Measurements from ENCODE around the gene FBLN5.
"Not testable (repeated sequence)": the region's sequence is repeated elsewhere in the genome, so short reads cannot be mapped to it uniquely, and the experiment has no call there.

Gene FBLN5

DNA sequence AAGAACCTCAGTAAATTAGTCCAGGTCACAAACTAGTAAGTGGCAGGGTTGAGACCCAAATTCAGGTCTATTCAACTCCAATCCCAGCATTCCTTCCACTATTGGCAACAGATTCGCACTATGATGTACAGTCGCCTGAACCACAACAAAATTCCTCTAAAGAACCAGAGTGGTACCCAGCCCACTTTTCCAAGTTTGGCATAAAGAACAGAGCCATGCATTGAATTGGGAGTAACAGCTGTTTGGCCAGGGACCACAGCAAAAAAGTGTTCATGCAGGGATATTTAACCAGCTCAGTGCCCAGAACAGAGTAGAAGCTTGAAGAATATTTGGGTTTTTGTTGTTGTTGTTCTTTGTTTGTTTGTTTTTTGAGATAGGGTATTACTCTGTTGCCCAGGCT is 89.9 kb downstream of the FBLN5 start:
- no peak for DNase-seq

DNA sequence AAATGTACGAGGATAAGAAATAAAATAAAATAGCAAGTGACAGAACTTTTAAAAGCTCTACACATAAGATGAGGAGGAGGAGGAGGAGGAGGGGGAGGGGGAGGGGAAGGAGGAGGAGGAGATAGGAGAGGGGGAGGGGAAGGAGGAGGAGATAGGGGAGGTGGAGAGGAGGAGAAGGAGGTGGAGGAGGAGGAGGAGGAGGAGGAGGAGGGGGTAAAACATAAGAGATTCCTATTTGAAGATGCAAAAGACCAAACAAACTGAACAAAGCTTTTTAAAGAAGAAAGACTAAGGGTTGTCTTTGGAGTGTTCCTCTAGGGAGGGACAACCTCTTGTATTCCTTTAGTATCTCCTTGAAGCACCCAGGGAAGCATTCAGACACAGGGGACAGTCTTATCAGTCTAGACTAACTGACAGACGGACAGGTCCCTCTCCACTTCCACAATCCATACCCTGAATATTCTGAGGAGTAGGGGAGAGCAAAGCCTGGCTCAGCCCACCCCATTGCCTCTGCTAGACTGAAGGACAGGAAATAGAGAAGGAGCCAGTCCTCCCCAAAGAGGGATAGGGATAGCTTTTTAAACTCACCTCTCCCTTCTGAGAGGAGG is 93.1 kb downstream of the FBLN5 start:
- no peak for DNase-seq

DNA sequence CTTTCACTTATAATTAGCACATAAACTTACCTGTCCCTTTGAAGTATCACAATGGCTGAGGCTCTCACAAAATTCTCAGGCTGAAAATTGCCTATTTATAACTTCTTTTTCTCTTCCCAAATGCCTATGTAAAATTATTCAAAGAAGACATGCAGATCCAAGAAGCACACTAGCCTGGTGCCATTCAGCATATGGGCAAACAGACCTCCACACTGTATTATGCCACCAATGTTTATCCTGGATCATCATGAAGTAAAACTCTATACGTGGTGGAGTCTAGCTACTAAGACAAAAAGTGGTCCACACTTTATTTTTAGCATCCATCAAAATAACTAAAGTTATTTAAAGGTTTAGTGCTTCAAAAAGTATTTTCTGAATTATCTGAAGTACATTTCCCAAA is 95.9 kb downstream of the FBLN5 start:
- DNase-seq, result no peak

DNA sequence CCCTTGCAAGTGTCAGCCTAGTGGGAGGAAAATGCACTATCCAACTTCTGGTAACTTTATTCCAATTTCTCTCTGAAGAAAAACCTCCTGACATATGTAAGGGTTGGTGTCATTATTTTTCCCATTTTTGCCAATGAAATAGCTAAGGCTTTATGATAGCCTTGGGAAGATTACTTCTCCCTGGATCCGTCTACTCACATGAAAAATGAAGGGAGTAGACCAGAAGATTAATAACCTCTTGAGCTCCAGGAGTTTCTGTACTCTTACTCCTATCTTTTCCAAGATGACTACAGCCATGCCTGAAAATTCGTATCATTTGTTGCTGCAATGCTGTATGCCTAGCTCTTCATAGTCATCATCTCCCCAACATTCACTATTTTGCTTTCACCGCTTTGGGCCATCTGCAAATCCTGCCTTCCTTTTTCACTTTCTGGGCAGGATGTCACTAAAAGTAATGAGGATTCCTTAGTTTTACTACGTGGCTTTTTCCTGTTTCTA is 98.9 kb downstream of the FBLN5 start:
- no peak for DNase-seq

DNA sequence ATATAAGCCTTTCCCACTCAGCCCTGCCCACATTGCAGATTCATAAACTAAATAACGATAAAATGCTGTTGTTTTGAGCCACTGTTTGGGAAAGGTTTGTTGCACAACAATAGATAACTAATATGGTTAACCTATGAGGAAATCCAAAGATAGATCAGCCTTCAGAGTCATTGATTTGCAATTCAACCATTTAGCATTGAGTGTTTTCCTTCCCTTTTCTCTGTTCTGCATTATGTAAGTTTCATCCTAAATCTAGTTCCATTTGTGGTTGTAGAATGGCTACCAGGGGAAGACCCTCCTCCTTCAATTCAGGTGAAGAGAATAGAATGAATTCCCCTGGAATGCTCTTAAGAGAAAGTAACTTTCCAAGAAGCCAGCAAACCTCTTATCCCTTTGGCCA is 99.8 kb downstream of the FBLN5 start:
- no peak for DNase-seq

DNA sequence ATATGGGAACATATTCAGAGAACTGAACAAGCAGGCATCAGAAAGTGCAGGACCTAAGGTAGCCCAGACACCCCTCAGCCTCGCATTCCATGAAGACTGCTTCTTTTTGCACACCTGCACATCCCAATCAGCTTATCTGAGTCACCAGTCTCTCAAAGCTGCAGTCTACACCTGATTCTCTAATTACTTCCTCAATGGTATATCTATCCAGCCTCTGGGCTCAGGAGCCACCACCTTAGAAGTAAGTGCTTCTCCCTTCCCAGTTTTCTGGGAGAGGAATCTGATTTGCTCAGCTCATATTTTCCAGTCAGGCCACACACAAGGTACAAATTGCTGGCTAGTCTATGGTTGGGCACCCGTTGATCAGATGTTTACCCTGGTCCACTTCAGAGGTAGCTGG is 101.8 kb downstream of the FBLN5 start:
- DNase-seq, result no peak

DNA sequence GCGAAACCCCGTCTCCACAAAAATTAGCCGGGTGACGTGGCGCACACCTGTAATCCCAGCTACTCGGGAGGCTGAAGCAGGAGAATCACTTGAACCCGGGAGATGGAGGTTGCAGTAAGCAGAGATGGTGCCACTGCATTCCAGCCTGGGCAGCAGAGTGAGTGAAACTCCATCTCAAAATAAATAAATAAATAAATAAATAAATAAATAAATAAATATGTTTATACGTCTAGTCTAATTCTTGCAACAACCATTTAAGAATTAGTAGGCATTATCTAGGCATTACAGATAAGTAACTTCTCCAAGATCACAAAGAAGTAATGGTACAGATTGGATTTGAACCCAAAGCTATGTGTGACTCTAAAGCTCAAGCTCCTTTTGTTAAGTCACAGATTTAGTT is 102.4 kb downstream of the FBLN5 start:
- DNase-seq, result not testable (repeated sequence)

DNA sequence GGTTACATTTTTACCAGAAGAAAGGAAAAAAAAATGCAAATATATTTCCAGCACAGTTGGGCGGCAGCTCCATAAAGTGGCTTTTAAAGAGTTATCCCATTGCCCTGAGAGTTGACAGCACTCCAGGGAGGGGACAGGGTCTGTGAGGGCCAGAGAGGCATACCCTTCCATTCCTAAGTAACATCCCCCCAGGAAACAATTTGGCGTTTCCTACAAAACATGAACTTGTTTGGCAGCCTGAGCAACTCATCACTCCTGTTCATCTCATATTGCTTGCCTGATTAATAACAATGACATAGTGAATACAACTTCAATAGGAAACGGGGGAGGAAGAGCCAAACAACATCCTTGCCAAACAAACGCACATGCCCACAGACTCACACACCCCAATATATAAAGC is 103.5 kb downstream of the FBLN5 start:
- DNase-seq, result no peak

DNA sequence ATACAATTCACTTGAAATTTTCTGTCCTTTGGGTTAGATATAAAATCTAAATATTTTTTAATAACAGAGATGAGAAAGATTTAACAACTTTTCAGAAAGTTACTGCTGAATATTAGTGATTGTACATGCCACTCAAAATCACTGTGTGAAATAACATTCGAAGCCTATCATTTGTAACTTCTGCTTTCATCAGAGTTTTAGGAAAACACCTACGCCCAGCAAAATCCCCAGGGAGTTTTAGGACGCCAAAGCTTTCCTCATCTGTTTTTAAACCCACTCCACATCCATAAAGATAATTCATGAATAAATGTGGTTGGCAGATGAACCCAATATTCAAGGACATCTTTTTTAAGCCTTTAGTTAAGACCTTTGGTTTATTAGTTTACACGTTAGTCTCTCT is 104.1 kb downstream of the FBLN5 start:
- no peak for DNase-seq

DNA sequence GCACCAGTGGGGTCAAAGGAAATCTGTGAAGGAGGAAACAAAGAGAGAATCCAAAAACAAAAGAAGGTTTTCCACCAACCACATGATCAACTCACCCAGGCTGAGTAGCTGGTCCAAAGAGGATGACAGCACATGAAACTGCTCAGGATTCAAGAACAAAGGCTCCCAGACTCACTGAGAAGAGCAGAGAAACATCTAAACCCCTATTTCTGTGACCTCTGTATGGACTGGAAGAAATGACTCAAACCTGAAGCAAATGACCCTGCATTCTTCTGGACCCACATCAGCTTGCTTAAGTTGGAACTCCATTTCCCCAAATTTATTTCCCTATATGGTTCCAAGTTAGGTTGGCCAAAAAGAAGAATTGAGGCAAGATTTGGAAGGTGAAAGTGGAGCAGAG is 106.4 kb downstream of the FBLN5 start:
- DNase-seq, result no peak

DNA sequence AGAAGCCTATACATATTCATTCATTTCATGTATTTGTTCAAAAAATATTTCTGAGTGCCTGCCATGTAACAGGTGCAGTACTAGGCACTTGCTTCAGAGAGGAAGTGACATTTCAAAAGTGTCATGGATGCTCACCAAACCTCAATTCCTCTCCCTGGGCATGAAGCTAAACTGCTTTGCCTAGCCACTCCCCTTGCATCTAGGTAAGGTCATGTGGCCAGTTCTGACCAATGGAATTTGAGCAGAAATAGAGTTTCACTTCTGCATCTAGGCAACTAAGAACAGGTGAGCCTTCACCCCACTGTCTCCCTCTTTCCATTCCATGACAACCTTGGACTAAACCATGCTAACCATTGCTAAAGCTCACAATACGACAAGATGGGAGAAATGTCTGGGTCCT is 107.7 kb downstream of the FBLN5 start:
- no peak for DNase-seq

DNA sequence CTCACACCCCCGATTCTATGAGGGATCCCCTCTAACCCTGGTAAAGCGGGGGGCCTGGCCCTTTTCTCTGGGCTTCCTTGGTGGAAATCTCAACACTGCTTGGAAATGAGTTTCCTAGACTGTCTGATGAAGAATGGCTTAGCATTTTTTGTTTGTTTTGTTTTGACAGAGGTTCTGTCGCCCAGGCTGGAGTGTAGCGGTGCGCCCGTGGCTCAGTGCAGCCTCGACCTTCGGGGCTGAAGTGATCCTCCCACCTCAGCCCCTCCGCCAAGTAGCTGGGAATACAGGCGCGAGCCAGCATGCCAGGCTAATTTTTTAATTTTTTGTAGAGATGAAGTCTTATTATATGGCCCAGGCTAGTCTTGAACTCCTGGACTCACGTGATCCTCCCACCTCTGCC is 110.4 kb downstream of the FBLN5 start:
- DNase-seq, result no peak

DNA sequence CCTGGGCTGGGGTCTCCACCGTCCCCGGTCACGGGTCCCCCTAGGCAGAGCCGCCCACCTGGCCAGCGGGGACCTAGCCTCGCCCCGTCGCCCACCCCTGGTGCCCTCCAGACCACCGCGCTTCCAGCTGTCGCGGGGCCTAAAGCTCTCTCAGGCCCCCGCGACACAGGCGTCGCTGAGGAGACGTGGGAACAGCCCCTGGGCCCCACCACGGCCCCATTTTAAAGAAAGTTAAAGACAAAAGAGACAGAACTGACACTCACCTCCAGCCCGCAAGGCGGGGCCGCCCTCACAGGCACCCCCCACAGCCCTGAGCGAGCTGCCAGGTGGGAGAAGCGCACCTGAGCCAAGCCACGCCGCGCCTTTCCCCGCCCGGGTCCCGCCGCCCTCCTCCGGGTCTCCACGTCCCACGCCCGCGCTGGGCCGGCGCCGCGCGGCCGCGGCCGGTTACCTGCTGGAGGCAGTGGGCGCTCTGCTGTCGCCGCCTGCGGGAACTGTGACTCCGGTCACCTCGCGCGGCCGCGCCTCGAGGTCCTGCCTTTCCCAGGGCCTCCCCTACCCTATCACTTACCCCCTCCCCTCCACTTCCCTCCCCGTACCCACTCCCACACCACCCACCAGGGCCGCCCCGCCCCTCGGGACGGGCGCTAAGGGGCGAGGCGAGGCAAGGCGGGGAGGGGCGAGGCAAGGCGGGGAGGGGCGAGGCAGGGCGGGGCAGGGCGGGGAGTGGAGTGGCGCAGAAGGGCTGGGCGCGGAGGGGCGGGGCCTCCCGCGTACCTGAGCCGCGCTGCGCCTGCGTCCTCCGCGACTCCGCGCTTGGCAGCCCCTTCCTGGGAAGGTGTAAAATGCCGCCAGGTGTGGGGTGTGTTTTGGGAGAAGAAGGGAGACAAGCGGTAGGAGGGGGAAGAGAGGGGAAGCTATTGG is 111.3 kb downstream of the FBLN5 start:
- peak; percentile 70 for DNase-seq

DNA sequence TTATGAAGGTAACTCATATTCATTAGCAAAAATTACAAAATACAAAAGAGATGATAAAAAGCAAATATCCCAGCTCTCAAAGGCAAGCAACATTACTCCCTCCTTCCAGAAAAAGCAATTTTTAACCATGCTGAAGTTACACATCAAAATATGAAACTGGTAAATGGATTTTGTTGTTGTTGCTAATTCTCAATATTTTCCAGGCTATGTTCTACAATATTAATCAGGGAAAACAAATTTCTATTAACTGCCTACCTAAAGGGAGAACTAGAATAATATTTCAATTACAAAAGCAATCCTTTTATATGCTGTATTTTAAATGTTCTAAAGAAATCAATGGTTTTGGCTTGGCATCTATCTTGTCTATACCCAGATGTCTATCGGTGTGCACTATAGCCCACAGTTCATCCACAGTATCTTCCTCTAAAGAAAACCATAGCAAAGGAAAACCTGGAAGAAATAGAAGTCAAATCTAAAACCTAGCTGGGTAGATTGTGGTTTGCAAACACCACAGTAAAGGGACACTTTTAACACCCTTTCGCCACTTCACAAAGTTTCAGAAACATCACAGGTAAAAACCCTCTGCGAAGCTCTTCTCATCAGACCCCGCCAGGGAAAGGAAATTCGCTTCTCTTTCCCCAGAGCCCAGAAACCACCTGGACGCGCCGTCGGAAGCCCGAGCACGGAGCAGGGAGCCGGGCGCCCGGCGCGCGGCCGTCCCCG is 112.1 kb downstream of the FBLN5 start:
- DNase-seq, result peak; percentile 21

DNA sequence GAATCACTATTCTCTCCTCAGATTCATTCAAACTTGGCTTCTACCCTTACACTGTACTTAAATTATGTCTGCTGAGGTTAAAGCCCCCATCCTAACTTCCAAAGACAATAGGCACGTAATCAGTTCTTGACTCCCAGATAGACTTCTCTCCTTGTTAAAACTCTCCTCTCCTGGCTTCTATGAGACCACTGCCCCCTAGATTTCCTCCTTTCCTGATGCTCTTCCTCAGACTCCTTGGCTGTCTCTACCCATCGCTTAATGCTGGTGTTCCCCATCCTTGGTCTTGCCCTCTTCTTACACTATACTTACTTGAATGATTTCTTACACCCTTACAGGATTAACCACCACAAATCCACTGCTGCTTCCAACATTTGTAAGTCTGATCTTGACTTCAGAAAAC is 112.9 kb downstream of the FBLN5 start:
- no peak for DNase-seq

DNA sequence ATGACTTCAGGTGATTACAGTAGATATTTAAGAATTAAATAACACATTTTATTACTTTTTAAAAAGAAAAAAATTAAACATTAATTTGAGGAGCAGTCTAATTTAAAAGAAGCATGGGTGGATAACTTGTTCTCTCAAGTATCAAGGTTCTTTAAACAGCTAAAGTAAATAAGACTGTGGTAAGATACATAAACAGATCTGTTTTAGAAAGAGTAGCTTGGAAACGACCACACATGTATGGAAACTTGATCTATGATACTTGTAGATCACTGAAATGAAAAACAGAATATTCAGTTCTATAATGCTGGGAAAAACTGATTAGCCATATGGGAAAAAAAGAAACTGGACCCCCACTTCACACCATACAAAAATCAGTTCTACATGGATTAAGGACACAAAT is 116.2 kb downstream of the FBLN5 start:
- no peak for DNase-seq

DNA sequence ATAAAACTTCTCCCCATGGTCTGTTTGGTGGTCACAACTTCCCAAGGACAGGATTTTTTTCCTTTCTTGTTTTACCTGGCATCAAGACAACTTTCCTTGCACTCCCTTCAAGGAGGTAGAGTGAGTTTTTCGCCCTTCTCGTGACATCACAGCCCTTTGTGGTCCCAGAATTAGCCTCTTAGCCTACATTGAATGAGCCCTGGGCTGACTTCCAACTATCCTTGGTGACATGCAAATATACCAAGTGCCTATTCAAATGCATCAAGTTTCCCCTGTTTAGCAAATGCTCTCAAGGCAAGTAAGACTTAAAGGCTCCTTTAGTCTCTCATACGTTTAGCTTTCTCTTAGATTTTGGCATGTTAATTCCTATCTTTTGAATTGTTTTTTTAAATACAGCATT is 116.7 kb downstream of the FBLN5 start:
- no peak for DNase-seq

DNA sequence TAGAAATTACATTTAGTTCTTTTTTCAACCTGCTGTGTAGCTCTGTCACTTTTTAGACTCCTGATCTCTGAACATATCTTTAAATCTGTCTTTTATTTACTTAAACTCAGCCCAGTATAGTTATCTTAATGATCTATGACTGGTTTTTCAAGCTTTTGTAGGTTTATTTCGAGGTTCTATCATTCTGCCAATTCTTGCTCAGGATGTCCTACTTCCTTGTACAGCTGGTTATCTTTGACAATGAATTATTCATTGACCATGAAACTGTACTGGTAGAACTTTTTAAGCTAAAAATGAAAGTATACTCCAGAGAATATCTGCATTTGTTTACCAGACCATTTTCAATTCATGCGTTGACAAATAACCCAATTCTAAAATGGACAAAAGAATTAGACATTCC is 118.0 kb downstream of the FBLN5 start:
- DNase-seq, result no peak

DNA sequence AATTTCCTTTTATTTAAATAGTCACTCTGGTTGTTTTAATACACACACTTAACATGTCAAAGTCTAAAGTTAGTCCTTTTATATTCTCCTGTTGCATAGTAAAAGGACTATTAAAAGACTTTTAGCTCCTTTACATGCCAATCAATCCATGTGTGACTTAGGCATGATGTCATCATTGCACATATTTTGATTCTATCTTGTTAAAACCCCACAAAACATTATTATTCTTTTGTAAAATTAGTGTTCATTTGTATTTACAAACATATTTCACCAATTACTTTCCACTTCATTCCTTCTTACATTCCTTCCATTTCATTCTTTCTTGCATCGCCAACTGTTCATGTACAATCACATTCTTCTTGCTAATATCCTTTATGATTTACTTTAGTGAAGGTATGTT is 119.7 kb downstream of the FBLN5 start:
- no peak for DNase-seq
